Measurements from ENCODE around the gene PLXNC1. TPM values are rescaled to one million over a fixed set of nuclear protein-coding genes. Genes with fewer than 3 reads are reported as not detected.

Gene PLXNC1
- total and polyA plus RNA-seq, 9 of the 15 experiments (the other 6 are each of a cell fraction or from before 2014, with no cell fraction given) = 0.08 to 0.87 (median 0.28) TPM

DNA sequence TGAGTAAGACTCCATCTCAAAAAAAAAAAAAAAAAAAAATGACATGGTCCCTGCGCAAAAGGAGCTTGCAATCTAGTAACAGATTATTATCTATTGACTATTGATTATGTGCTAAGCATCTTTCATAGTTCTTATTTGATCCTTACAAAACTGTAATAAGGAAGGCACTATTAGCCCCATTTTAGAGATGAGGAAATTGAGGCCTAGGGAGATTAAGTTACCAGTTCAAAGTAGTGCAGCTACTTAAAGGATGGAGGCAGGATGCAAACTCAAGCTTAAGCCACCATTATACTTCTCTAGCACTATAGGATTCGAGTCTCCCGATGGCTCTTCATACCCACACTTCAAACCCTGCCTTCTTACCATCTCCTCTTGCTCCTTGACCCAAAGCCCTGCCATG, 31.3 kb downstream of the PLXNC1 start:
- Histone ChIP-seq H3K9me3 (replicated peaks; ENCODE audit: control insufficient read depth, insufficient read depth, low read depth, low read length) (no peaks in the 10 kb centered on the region), H4K20me1 (replicated peaks; ENCODE audit: control insufficient read depth, insufficient read depth, low read length) (no peaks in the 10 kb centered on the region), H3K4me2 (ENCODE audit: insufficient read depth, low read length) (no peak overlapping the region), H2AFZ (ENCODE audit: low read depth, low read length) (no peak overlapping the region), H3K4me1 (replicated peaks in 1 of 2; ENCODE audit: control insufficient read depth in 2 of 2, insufficient read depth in 2 of 2, low read length in 2 of 2) (0 out of 5 replicates have a peak, but pooled peaks cover 0 to 3% of the 10 kb centered on the region in 2 experiments), H3K4me3 (no peak overlapping the region), H3K9ac (ENCODE audit: insufficient read depth in 1 of 2, low read depth in 2 of 2, low read length in 2 of 2) (no peak overlapping the region), H3K27me3 (ENCODE audit: control insufficient read depth in 2 of 2, insufficient read depth in 2 of 2, low read length in 2 of 2) (no peaks in the 10 kb centered on the region; a peak in 1 of 5 replicates), H3K27ac (ENCODE audit: extremely low read depth, low read depth, low read length) (no peak overlapping the region), H3K9me1 (ENCODE audit: control insufficient read depth, insufficient read depth, low read length) (no peaks in the 10 kb centered on the region), H3K36me3 (ENCODE audit: control insufficient read depth, insufficient read depth, low read length) (no peaks in the 10 kb centered on the region), H3K79me2 (ENCODE audit: control insufficient read depth, insufficient read depth, low read length) (no peaks in the 10 kb centered on the region)
- 27% methylated on average over 3 of the region's 3 CpGs for WGBS (ENCODE audit: insufficient coverage, low coverage, missing lambda C conversion rate)
- peak; percentile 80 for TF ChIP-seq RBM25 (IDR thresholded peaks at IDR 0.05; ENCODE audit: low read depth, low read length, severe bottlenecking)
- no peak for TF ChIP-seq ZNF696 (CRISPR knock-in tag; conservative IDR thresholded peaks at IDR 0.05)
- FAIRE-seq (no peak), ATAC-seq (no peak), DNase-seq (ENCODE audit: extremely low read depth in 1 of 4, low spot score in 3 of 4) (no peak)
- BruUV-seq (replicated peaks) = no TSS peak
- intact Hi-C loops (cut with micrococcal nuclease) = no loop called here
- CTCF ChIA-PET (ENCODE audit: low intra/inter-chr PET ratio) = no interaction called here
- POLR2A ChIA-PET = interaction anchor here (0.9 to 1.4 kb wide), 2 partner anchors 10 to 12 kb away, joined by 3 to 5 read pairs; no protein-coding TSS in a partner anchor
- in situ Hi-C loops (cut with MboI) = no loop called here

DNA sequence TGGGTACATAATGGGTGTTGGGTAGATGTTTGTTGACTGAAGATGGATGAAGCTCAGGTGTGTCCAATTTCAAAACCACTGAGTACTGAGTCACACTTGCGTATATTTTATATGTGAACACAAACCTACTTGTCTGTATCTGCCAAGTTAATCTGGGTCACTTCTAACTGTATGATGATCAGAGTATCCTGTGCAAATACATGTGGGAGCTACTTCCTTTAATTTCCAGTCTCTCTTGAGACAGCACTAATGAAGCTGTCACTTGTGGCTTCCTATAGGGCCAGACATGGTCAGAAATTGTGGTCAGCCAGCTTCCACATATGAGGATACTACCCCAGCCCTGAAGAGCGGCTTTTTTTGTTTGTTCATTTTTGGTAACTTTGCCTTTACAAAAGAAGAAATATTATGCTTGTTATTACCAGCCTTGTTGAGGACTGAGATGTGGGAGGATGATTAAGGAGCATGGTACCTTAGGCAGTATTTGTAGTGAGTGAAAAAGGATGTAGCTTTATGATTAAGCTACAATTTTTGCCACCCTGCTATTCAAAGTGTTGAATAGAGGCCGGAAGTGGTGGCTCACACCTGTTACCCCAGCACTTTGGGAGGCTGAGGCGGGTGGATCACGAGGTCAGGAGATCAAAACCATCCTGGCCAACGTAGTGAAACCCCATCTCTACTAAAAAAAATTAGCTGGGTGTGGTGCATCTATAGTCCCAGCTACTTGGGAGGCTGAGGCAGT, 32.4 kb downstream of the PLXNC1 start:
- Histone ChIP-seq H4K20me1 (replicated peaks; ENCODE audit: control insufficient read depth, insufficient read depth, low read length) (no peaks in the 10 kb centered on the region), H3K4me3 (no peak overlapping the region), H3K27me3 (ENCODE audit: control insufficient read depth in 2 of 2, insufficient read depth in 2 of 2, low read length in 2 of 2) (peaks cover 0 to 9% of the 10 kb centered on the region in 2 experiments; a peak in 2 of 5 replicates), H2AFZ (ENCODE audit: low read depth, low read length) (no peak overlapping the region), H3K9me3 (replicated peaks; ENCODE audit: control insufficient read depth, insufficient read depth, low read depth, low read length) (no peaks in the 10 kb centered on the region), H3K79me2 (ENCODE audit: control insufficient read depth, insufficient read depth, low read length) (no peaks in the 10 kb centered on the region), H3K27ac (ENCODE audit: extremely low read depth, low read depth, low read length) (no peak overlapping the region), H3K4me2 (ENCODE audit: insufficient read depth, low read length) (no peak overlapping the region), H3K4me1 (replicated peaks in 1 of 2; ENCODE audit: control insufficient read depth in 2 of 2, insufficient read depth in 2 of 2, low read length in 2 of 2) (0 out of 5 replicates have a peak, but pooled peaks cover 0 to 3% of the 10 kb centered on the region in 2 experiments), H3K9me1 (ENCODE audit: control insufficient read depth, insufficient read depth, low read length) (no peaks in the 10 kb centered on the region), H3K9ac (ENCODE audit: insufficient read depth in 1 of 2, low read depth in 2 of 2, low read length in 2 of 2) (no peak overlapping the region), H3K36me3 (ENCODE audit: control insufficient read depth, insufficient read depth, low read length) (no peaks in the 10 kb centered on the region)
- FAIRE-seq (peak; percentile 23), DNase-seq (ENCODE audit: extremely low read depth in 1 of 4, low spot score in 3 of 4) (no peak), ATAC-seq (no peak)
- intact Hi-C loops (cut with micrococcal nuclease) = no loop called here
- 24% methylated on average over 6 of the region's 6 CpGs for WGBS (ENCODE audit: insufficient coverage, low coverage, missing lambda C conversion rate)
- ChIA-PET POLR2A (interaction anchor here (0.9 kb wide), 1 partner anchor 9 kb away, joined by 5 read pairs; no protein-coding TSS in a partner anchor), CTCF (ENCODE audit: low intra/inter-chr PET ratio) (no interaction called here)
- in situ Hi-C loops (cut with MboI) = no loop called here
- no TSS peak for BruUV-seq (replicated peaks)
- TF ChIP-seq, protein P1, sequence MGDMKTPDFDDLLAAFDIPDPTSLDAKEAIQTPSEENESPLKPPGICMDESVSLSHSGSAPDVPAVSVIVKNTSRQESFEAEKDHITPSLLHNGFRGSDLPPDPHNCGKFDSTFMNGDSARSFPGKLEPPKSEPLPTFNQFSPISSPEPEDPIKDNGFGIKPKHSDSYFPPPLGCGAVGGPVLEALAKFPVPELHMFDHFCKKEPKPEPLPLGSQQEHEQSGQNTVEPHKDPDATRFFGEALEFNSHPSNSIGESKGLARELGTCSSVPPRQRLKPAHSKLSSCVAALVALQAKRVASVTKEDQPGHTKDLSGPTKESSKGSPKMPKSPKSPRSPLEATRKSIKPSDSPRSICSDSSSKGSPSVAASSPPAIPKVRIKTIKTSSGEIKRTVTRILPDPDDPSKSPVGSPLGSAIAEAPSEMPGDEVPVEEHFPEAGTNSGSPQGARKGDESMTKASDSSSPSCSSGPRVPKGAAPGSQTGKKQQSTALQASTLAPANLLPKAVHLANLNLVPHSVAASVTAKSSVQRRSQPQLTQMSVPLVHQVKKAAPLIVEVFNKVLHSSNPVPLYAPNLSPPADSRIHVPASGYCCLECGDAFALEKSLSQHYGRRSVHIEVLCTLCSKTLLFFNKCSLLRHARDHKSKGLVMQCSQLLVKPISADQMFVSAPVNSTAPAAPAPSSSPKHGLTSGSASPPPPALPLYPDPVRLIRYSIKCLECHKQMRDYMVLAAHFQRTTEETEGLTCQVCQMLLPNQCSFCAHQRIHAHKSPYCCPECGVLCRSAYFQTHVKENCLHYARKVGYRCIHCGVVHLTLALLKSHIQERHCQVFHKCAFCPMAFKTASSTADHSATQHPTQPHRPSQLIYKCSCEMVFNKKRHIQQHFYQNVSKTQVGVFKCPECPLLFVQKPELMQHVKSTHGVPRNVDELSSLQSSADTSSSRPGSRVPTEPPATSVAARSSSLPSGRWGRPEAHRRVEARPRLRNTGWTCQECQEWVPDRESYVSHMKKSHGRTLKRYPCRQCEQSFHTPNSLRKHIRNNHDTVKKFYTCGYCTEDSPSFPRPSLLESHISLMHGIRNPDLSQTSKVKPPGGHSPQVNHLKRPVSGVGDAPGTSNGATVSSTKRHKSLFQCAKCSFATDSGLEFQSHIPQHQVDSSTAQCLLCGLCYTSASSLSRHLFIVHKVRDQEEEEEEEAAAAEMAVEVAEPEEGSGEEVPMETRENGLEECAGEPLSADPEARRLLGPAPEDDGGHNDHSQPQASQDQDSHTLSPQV (IDR thresholded peaks at IDR 0.05) = no peak
- TF ChIP-seq E2F3 (CRISPR knock-in tag; IDR thresholded peaks at IDR 0.05) (no peak), ZNF408 (CRISPR knock-in tag; IDR thresholded peaks at IDR 0.05; ENCODE audit: low read depth) (no peak), ZNF41 (CRISPR knock-in tag; conservative IDR thresholded peaks at IDR 0.05) (no peak), RFX7 (CRISPR knock-in tag; IDR thresholded peaks at IDR 0.05) (no peak), CXXC5 (CRISPR knock-in tag; IDR thresholded peaks at IDR 0.05) (no peak)
- TF ChIP-seq, protein P2, sequence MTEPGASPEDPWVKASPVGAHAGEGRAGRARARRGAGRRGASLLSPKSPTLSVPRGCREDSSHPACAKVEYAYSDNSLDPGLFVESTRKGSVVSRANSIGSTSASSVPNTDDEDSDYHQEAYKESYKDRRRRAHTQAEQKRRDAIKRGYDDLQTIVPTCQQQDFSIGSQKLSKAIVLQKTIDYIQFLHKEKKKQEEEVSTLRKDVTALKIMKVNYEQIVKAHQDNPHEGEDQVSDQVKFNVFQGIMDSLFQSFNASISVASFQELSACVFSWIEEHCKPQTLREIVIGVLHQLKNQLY (CRISPR knock-in tag; conservative IDR thresholded peaks at IDR 0.05) = no peak

All from K562 (cell line).